HG02759 (cell line): ENCODE measurements around the gene LBX2.

ENCODE experiments used
- ATAC-seq: cut with Tn5 transposase; IDR thresholded peaks from one replicate; pipeline ENCODE4 v1.9.1; 2021; ENCODE audit warnings: mild to moderate bottlenecking, moderate library complexity; ENCODE audit not compliant: unreplicated experiment

The LBX2 gene

GRCh38 chr2:74458132-74458937 lies 41.1 kb downstream of the LBX2 start, which contains the start of gene WBP1:
WBP1 (plus strand) TSS chr2:74458438; CDS start chr2:74458603, 165 bp downstream.
- ATAC-seq, result peak; percentile 79

- ATAC-seq, result peak; percentile 42
These were observed 41.8 kb downstream of the LBX2 start for GRCh38 chr2:74457549-74458131.

- no peak for ATAC-seq
These were observed 42.3 kb downstream of the LBX2 start for GRCh38 chr2:74457129-74457548.

- peak; percentile 44 for ATAC-seq
These were observed 44.5 kb downstream of the LBX2 start, which contains the start of gene INO80B for GRCh38 chr2:74454654-74455511. INO80B (plus strand) TSS chr2:74455087; CDS start chr2:74455117, 30 bp downstream.

GRCh38 chr2:74450570-74451190 lies 48.7 kb downstream of the LBX2 start:
- no peak for ATAC-seq

- ATAC-seq, result no peak
These were observed 50.6 kb downstream of the LBX2 start for GRCh38 chr2:74448771-74449170.
